Effector memory CD8-positive, alpha-beta T cell (primary cell): Measurements from ENCODE around the gene CAT.

Experiments
- ATAC-seq: fragments of 150-1000 bp; cut with Tn5 transposase; replicated peaks from 2 replicates; pipeline ENCODE4 v1.10.0; 2021; ENCODE audit warnings: mild to moderate bottlenecking, moderate library complexity
- DNase-seq, 3 experiments: peaks; one replicate each; pipeline ENCODE4 v3.0.0; 2021
- H3K27ac Mint-ChIP-seq, 2 donors: one replicate each; pipeline ENCODE4 v1.8.0; 2022; ENCODE audit warnings: mild to moderate bottlenecking in 2 of 2, mixed read lengths in 2 of 2, moderate library complexity in 2 of 2
- H3K27me3 Mint-ChIP-seq, 2 donors: one replicate each; pipeline ENCODE4 v1.8.0; 2022; ENCODE audit warnings: mixed read lengths in 2 of 2
- H3K36me3 Mint-ChIP-seq: one replicate; pipeline ENCODE4 v1.8.0; 2022; ENCODE audit warnings: mild to moderate bottlenecking, moderate library complexity, mixed read lengths; ENCODE audit not compliant: insufficient read depth
- H3K4me1 Mint-ChIP-seq, 2 donors: one replicate each; pipeline ENCODE4 v1.8.0; 2022; ENCODE audit warnings: low read depth in 2 of 2, mixed read lengths in 2 of 2
- H3K4me3 Mint-ChIP-seq, 2 donors: one replicate each; pipeline ENCODE4 v1.8.0; 2022; ENCODE audit warnings: mild to moderate bottlenecking in 2 of 2, mixed read lengths in 2 of 2, moderate library complexity in 2 of 2
- H3K9me3 Mint-ChIP-seq, 2 donors: one replicate each; pipeline ENCODE4 v1.8.0; 2022; ENCODE audit warnings: mixed read lengths in 2 of 2

CAT gene

GRCh38 chr11:34454308-34455032 lies 15.7 kb downstream of the CAT start:
- no peaks in the 10 kb centered on the region for H3K9me3 Mint-ChIP-seq
- H3K27ac Mint-ChIP-seq: no peak overlapping the region
- peaks cover 57% of the 10 kb centered on the region for H3K36me3 Mint-ChIP-seq
- ATAC-seq (no peak), DNase-seq (no peak)
- H3K4me3 Mint-ChIP-seq: no peak overlapping the region
- no peaks in the 10 kb centered on the region for H3K27me3 Mint-ChIP-seq
- peaks cover 0 to 2% of the 10 kb centered on the region in 2 donors for H3K4me1 Mint-ChIP-seq

GRCh38 chr11:34457607-34458006 lies 18.9 kb downstream of the CAT start:
- Mint-ChIP-seq H3K27ac (no peak overlapping the region), H3K36me3 (peaks cover 61% of the 10 kb centered on the region), H3K4me1 (no peaks in the 10 kb centered on the region), H3K9me3 (no peaks in the 10 kb centered on the region), H3K27me3 (no peaks in the 10 kb centered on the region), H3K4me3 (no peak overlapping the region)
- no peak for ATAC-seq
- no peak for DNase-seq

GRCh38 chr11:34458525-34458924 lies 19.8 kb downstream of the CAT start:
- DNase-seq: no peak
- Mint-ChIP-seq H3K36me3 (peaks cover 62% of the 10 kb centered on the region), H3K27me3 (no peaks in the 10 kb centered on the region), H3K4me3 (no peak overlapping the region), H3K4me1 (no peaks in the 10 kb centered on the region), H3K27ac (no peak overlapping the region), H3K9me3 (no peaks in the 10 kb centered on the region)
- ATAC-seq: no peak

GRCh38 chr11:34459507-34460162 lies 20.9 kb downstream of the CAT start:
- peaks cover 56% of the 10 kb centered on the region for H3K36me3 Mint-ChIP-seq
- DNase-seq (no peak), ATAC-seq (no peak)
- H3K9me3 Mint-ChIP-seq: no peaks in the 10 kb centered on the region
- H3K4me1 Mint-ChIP-seq: no peaks in the 10 kb centered on the region
- H3K27ac Mint-ChIP-seq: peak overlapping the region; percentile 26 to 38
- no peak overlapping the region for H3K4me3 Mint-ChIP-seq
- no peaks in the 10 kb centered on the region for H3K27me3 Mint-ChIP-seq

GRCh38 chr11:34460278-34460677 lies 21.5 kb downstream of the CAT start:
- no peak for ATAC-seq
- peaks cover 55% of the 10 kb centered on the region for H3K36me3 Mint-ChIP-seq

GRCh38 chr11:34461215-34461614 lies 22.5 kb downstream of the CAT start:
- Mint-ChIP-seq H3K27ac (no peak overlapping the region), H3K9me3 (no peaks in the 10 kb centered on the region), H3K4me1 (no peaks in the 10 kb centered on the region), H3K36me3 (peaks cover 49% of the 10 kb centered on the region), H3K4me3 (no peak overlapping the region), H3K27me3 (no peaks in the 10 kb centered on the region)
- ATAC-seq: no peak
- no peak for DNase-seq

More at GRCh38 chr11:34460278-34460677, 21.5 kb downstream of the CAT start:
- Mint-ChIP-seq H3K27me3 (no peaks in the 10 kb centered on the region), H3K27ac (no peak overlapping the region), H3K4me1 (no peaks in the 10 kb centered on the region), H3K4me3 (no peak overlapping the region), H3K9me3 (no peaks in the 10 kb centered on the region)
- no peak for DNase-seq

- Mint-ChIP-seq H3K27ac (peak overlapping the region in 1 of 2 donors; percentile 27), H3K27me3 (no peaks in the 10 kb centered on the region), H3K4me3 (no peak overlapping the region), H3K9me3 (peaks cover 0 to 2% of the 10 kb centered on the region in 2 donors), H3K36me3 (peaks cover 45% of the 10 kb centered on the region), H3K4me1 (no peaks in the 10 kb centered on the region)
- DNase-seq (no peak), ATAC-seq (no peak)
These were observed 25.9 kb downstream of the CAT start for GRCh38 chr11:34464591-34465051.

- Mint-ChIP-seq H3K4me1 (no peaks in the 10 kb centered on the region), H3K4me3 (no peak overlapping the region), H3K27me3 (no peaks in the 10 kb centered on the region), H3K27ac (no peak overlapping the region), H3K9me3 (peaks cover 0 to 2% of the 10 kb centered on the region in 2 donors), H3K36me3 (peaks cover 52% of the 10 kb centered on the region)
- no peak for ATAC-seq
- DNase-seq: no peak
These were observed 28.2 kb downstream of the CAT start for GRCh38 chr11:34466802-34467488.

GRCh38 chr11:34468209-34468841 lies 29.6 kb downstream of the CAT start:
- Mint-ChIP-seq H3K27ac (no peak overlapping the region), H3K27me3 (no peaks in the 10 kb centered on the region), H3K36me3 (peaks cover 50% of the 10 kb centered on the region), H3K4me3 (no peak overlapping the region), H3K9me3 (peaks cover 0 to 2% of the 10 kb centered on the region in 2 donors), H3K4me1 (no peaks in the 10 kb centered on the region)
- peak; percentile 4 to 13 (median 7) for DNase-seq
- peak; percentile 42 for ATAC-seq

- no peaks in the 10 kb centered on the region for H3K27me3 Mint-ChIP-seq
- ATAC-seq: no peak
- no peaks in the 10 kb centered on the region for H3K4me1 Mint-ChIP-seq
- DNase-seq: no peak
- peaks cover 35% of the 10 kb centered on the region for H3K36me3 Mint-ChIP-seq
- H3K9me3 Mint-ChIP-seq: no peaks in the 10 kb centered on the region
- H3K4me3 Mint-ChIP-seq: no peak overlapping the region
- peak overlapping the region; percentile 13 to 35 for H3K27ac Mint-ChIP-seq
These were observed 35.0 kb downstream of the CAT start for GRCh38 chr11:34473603-34474169.

- no peaks in the 10 kb centered on the region for H3K27me3 Mint-ChIP-seq
- DNase-seq: no peak
- H3K9me3 Mint-ChIP-seq: no peaks in the 10 kb centered on the region
- H3K36me3 Mint-ChIP-seq: peaks cover 25% of the 10 kb centered on the region
- no peak overlapping the region for H3K4me3 Mint-ChIP-seq
- H3K4me1 Mint-ChIP-seq: no peaks in the 10 kb centered on the region
- no peak for ATAC-seq
- no peak overlapping the region for H3K27ac Mint-ChIP-seq
These were observed 36.9 kb downstream of the CAT start for GRCh38 chr11:34475656-34476055.

- Mint-ChIP-seq H3K27me3 (peaks cover 0 to 3% of the 10 kb centered on the region in 2 donors), H3K9me3 (no peaks in the 10 kb centered on the region), H3K36me3 (peaks cover 15% of the 10 kb centered on the region), H3K4me1 (no peaks in the 10 kb centered on the region), H3K27ac (no peak overlapping the region), H3K4me3 (no peak overlapping the region)
- ATAC-seq: no peak
- DNase-seq: no peak
These were observed 38.1 kb downstream of the CAT start for GRCh38 chr11:34476849-34477248.
